Limb (tissue), 2 donors: Measurements from ENCODE around the gene MBOAT7.
"Not testable (repeated sequence)": the region's sequence is repeated elsewhere in the genome, so short reads cannot be mapped to it uniquely, and the experiment has no call there.

Experiments used
- DNase-seq, 2 donors: peaks; one replicate each; pipeline ENCODE4 v3.0.0-alpha.2; 2016; ENCODE audit errors: extremely low spot score in 2 of 2

Gene MBOAT7

GRCh38 chr19:54189145-54189734 lies at the start of gene MBOAT7:
TSS of gene MBOAT7 (minus strand) at chr19:54189580. CDS start at chr19:54188508, 1,072 bp downstream.
- no peak for DNase-seq

- no peak for DNase-seq
Observed at GRCh38 chr19:54233941-54234340, 44.6 kb upstream of the MBOAT7 start.

- peak; percentile 65 to 86 for DNase-seq
Observed at GRCh38 chr19:54231077-54231931, 41.9 kb upstream of the MBOAT7 start.

GRCh38 chr19:54230031-54230430 lies 40.7 kb upstream of the MBOAT7 start:
- no peak for DNase-seq

GRCh38 chr19:54229146-54229545 lies 39.8 kb upstream of the MBOAT7 start:
- DNase-seq: no peak

- DNase-seq: not testable (repeated sequence)
Observed at GRCh38 chr19:54224619-54225018, 35.2 kb upstream of the MBOAT7 start.

- DNase-seq: not testable (repeated sequence)
Observed at GRCh38 chr19:54223937-54224281, 34.5 kb upstream of the MBOAT7 start.

- not testable (repeated sequence) for DNase-seq
Observed at GRCh38 chr19:54223277-54223936, 34.0 kb upstream of the MBOAT7 start.

- DNase-seq: not testable (repeated sequence)
Observed at GRCh38 chr19:54222474-54223276, 33.3 kb upstream of the MBOAT7 start, which contains the start of gene LILRB3. TSS of gene LILRB3 (minus strand) at chr19:54223007. CDS start at chr19:54222976, 31 bp downstream.

- not testable (repeated sequence) for DNase-seq
Observed at GRCh38 chr19:54221947-54222346, 32.6 kb upstream of the MBOAT7 start.

GRCh38 chr19:54219702-54220101 lies 30.3 kb upstream of the MBOAT7 start:
- DNase-seq: not testable (repeated sequence)

- DNase-seq: no peak
Observed at GRCh38 chr19:54218960-54219661, 29.7 kb upstream of the MBOAT7 start.

GRCh38 chr19:54218259-54218658 lies 28.9 kb upstream of the MBOAT7 start:
- DNase-seq: no peak

- DNase-seq: not testable (repeated sequence)
Observed at GRCh38 chr19:54217517-54218247, 28.3 kb upstream of the MBOAT7 start.

GRCh38 chr19:54216869-54217268 lies 27.5 kb upstream of the MBOAT7 start:
- DNase-seq: no peak

- not testable (repeated sequence) for DNase-seq
Observed at GRCh38 chr19:54214734-54215133, 25.4 kb upstream of the MBOAT7 start.

GRCh38 chr19:54214217-54214616 lies 24.8 kb upstream of the MBOAT7 start:
- not testable (repeated sequence) for DNase-seq

GRCh38 chr19:54211235-54211634 lies 21.9 kb upstream of the MBOAT7 start:
- no peak for DNase-seq

- peak; percentile 34 to 77 for DNase-seq
Observed at GRCh38 chr19:54209811-54210494, 20.6 kb upstream of the MBOAT7 start.
